NCI-H1105 treated with DMSO at 0.1 percent for 48 hours (cell line): Measurements from ENCODE around the gene UGT2A2.

Experiments
- DNase-seq: peaks from one replicate; lab custom pipeline; 2025; lab: John Stamatoyannopoulos, UW

UGT2A2 gene

GRCh38 chr4:69576251-69576877 is 63.1 kb downstream of the UGT2A2 start:
- DNase-seq, result no peak

GRCh38 chr4:69568787-69569186 is 70.7 kb downstream of the UGT2A2 start:
- DNase-seq, result no peak

GRCh38 chr4:69563424-69563823 is 76.0 kb downstream of the UGT2A2 start:
- DNase-seq, result no peak

GRCh38 chr4:69549651-69550050 is 89.8 kb downstream of the UGT2A2 start:
- no peak for DNase-seq

- no peak for DNase-seq
Observed at GRCh38 chr4:69546134-69546765, 93.2 kb downstream of the UGT2A2 start.
